HG02852 (cell line): ENCODE results near the gene CYREN.
"Not testable (repeated sequence)": the region's sequence is repeated elsewhere in the genome, so short reads cannot be mapped to it uniquely, and the experiment has no call there.

Experiments used
- ATAC-seq: cut with Tn5 transposase; IDR thresholded peaks from one replicate; pipeline ENCODE4 v1.9.1; 2021; ENCODE audit warnings: mild to moderate bottlenecking, moderate library complexity; ENCODE audit not compliant: unreplicated experiment

The CYREN gene, protein sequence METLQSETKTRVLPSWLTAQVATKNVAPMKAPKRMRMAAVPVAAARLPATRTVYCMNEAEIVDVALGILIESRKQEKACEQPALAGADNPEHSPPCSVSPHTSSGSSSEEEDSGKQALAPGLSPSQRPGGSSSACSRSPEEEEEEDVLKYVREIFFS

GRCh38 chr7:135170274-135170997 is at the start of gene CYREN:
TSS of gene CYREN (minus strand) at chr7:135170707. CDS start at chr7:135168922, 1,785 bp downstream.
- peak; percentile 67 for ATAC-seq

GRCh38 chr7:135217645-135218509 is 47.4 kb upstream of the CYREN start:
- no peak for ATAC-seq

DNA sequence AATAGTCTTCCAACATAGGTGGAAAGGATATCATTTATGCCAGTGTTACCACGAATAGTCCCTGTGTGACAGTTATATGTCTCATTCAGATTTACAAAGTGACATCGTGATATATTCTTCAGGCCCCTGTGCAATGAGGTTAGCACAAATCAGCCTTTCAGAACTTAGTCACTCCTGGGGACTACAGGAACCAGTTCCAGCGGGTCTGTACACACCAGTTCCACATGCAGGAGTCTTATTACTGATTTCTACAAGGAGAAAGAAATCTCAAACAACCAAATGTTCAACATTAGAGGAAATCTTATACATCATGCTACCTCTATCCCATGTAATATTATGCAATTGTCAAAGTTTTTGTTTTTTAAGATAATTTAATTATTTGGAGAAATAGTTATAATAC is 45.2 kb upstream of the CYREN start:
- ATAC-seq: no peak

- no peak for ATAC-seq
These were observed 44.7 kb upstream of the CYREN start for GRCh38 chr7:135215180-135215579.

DNA sequence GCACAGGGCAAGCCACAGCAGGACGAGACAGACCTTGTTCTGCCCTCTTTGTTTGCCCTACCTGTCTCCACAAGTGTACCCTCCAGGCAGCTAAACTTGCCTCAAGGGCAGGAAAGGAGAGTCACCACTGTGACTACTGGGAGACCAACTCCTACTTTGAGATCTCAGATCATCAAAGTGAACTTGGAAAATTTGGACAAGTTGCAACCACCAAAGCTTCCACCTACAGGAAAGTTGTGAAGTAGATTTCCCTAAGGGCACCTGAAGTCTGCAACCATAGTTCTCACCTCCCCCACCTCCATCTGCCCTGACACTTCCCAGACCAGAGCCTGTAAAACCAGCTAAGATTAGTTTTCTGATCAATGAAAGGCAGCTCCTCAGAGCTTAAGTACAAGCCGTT is 43.3 kb upstream of the CYREN start:
- no peak for ATAC-seq

DNA sequence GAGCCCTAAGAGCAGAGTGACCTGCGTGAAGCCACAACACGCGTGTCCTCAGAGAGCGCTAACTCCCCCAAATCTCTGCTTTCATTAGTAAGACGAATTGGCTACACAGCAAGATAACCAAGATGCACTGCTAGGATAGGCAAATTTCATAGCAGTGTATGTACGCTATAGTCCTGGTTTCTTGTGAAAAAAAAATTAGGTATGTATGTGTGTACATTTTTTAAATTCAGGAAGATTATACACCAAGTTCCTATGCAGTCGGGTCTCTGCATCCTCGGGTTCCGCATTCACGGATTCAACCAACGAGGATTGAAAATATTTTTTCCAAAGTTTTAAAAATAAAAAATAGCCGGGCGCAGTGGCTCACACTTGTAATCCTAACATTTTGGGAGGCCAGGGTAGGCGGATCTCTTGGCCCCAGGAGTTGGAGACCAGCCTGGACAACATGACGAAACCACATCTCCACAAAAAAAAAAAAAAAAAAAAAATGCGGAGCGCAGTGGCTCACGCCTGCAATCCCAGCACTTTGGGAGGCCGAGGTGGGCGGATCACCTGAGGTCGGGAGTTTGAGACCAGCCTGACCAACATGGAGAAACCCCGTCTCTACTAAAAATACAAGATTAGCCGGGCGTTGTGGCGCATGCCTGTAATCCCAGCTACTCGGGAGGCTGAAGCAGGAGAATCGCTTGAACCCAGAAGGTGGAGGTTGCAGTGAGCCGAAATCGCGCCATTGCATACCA is 41.6 kb upstream of the CYREN start:
- ATAC-seq: not testable (repeated sequence)

DNA sequence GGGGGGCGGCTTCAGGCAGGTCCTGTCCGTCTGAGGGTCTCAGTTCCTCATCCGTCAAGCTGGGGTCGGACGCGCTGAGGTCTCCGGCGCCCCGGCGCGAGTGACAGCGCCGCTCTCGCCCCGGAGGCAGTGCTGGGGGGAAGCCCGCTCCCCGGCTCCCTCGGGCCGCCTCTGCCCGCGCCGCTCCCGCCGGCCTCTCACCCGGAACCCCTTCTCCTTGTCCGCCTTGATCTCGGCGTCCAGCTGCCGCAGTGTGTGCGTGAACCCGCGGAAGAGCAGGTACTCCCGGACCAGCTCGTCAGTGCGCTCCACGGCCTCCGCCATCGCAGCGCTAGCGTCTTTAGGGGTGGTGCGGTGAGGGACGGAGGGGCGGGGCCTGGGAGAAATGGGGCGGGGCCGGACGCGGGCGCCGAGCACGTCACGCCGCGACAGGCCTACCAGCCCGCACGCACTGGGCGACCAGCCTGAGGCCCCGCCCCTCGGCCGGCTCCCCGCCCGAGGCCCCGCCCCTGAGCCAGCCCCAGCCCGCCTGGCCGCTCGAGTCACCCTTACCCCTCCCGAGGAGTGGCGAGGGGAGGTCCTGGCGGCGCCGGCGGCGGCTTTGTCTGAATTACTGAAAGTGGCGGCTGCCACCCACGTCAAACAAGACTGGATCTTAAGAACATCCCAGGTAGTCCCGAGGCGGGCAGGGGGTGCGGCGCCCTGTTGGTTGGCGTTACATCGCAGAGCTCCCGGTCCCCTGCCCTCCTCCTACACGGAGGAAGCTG is 40.9 kb upstream of the CYREN start, which contains the start of gene WDR91:
Gene WDR91 (minus strand): TSS at position 348 of the 767 bp plus-strand sequence. CDS start 24 bp downstream, at position 324.
- ATAC-seq: peak; percentile 80

DNA sequence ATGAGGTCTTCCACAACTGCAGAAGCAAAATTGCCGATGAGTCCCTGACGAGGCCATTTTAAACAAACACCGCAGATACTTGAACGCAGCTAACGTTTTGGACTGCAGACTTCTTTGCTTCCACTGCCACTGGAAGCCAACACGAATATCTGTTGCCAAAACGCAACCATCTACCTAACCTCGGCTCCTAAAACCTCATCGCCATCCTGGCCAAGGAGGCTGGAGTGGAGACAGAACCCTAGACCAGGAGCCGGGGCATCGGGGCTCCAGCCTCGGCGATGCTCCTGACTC is 40.3 kb upstream of the CYREN start:
- no peak for ATAC-seq

GRCh38 chr7:135209225-135209834 is 38.8 kb upstream of the CYREN start:
- ATAC-seq: no peak

DNA sequence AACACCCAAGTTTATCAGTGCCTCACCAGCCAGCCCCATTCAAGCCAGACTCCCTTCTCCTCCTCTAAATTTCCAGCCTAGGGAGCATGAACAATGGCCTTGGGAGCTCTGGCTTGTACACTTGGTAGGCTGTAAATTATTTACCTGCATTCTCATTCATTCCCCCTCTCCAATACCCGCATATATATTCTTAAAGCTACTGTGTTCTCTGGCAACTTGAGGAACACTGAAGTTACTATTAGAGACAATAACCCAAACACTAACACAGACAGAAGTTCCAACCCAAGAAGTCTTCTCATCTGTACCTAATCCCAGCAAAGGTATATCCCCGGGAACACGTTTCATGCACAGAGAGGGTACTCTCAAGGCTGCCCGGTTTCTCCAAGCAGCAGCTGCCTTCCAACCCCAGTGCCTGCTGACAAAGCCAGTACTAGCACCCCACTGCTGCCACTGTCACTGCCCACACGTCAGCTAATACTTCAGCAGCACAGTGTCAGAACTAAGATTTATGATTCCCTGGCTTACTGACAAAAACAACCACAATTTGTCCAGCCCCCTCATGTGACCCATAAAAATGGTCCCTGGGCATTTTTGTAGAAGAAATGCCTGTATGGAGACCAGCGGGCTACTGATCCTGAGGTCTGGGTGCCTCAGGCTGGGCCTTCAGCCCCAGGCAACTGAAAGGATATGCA is 37.7 kb upstream of the CYREN start:
- ATAC-seq: no peak

DNA sequence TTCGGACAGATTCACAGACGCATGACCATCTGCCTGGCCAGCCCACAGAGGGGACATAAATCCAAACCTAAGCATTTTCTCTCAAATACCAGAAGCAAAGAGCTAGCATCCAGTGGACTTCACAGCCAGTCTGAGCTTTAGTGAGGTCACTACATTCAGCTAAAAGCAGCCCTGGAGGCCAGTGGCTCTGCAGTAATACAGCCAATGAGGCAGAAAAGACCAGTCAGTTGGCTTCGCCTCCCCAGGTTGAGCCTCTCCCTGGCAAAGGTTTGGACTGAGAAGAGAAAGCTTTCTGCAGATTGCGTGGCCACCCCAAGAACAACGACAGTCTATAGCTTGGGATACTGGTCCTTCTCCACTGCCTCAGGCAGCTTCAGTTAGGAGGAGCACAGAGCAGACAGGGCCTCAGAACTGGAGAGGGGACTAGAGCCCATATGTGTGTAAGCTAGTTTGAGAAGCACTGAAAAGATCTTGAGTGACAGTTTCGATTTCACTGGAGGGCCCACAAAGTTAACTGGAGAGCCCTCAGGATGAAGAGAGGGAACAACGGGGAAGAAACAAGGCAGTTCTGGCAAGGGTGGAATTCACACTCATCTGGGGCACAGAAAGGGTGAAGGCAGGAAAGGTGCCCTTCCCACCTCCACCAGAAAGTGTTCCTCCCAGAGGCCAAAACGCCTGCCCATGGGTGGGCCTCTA is 37.0 kb upstream of the CYREN start:
- no peak for ATAC-seq

GRCh38 chr7:135206941-135207391 is 36.5 kb upstream of the CYREN start:
- peak; percentile 34 for ATAC-seq

DNA sequence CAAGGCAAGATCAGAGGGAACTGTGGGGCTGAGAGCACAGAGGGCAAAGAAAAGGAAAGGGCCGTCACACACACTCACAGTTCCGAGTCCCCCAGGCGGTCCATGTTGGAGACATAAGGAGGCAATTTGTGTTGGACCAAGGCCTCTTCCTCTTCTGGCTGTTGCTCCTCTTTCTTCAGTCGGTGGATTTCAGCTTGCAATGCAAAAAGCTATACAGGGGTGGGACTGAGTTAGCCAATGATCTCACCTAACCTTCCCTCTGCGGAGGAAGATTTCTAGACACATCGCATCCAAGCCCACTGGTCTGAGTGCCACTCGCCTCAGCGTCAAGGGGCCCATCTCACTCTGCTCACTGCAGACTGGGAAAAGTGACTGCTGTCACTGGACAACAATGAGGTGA is 35.3 kb upstream of the CYREN start:
- no peak for ATAC-seq

DNA sequence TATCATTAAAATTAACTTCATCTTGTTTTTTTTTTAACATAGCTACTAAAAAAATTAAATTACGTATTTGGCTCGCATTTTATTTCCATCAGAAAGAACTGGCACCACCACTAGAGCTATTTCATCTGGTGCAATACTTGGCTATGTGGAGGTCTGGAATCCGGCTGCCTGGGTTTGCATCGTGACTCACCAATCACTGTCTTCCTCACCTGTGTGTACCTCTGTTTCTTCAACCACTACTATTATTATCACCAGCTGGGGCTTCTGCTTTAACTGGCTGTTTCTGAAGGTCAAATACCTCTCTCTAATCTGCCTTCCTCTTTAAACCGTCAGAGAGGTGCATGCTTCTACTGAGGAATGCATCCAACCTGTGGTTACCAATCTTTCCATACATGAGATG is 34.4 kb upstream of the CYREN start:
- ATAC-seq: no peak

GRCh38 chr7:135204341-135204749 is 33.8 kb upstream of the CYREN start:
- no peak for ATAC-seq

DNA sequence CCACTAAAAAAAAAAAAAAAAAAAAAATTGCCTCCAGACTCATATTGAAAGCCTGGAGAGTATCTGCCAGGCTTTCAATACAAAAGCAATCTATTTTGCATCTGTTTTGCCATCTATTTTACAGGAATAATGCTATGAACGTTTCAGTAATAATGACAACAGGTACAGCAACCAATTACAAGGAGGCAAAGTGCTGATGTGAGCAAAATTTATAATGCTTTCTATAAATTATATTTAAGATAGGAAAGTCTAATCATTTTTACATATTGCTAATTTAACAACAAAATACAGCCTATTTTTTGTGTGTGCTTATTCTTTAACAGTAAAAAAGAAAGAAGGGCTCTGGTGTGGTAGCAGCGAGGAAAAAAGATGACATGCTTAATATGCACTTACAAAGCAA is 30.8 kb upstream of the CYREN start:
- ATAC-seq: no peak

GRCh38 chr7:135200821-135201331 is 30.4 kb upstream of the CYREN start:
- ATAC-seq: no peak

DNA sequence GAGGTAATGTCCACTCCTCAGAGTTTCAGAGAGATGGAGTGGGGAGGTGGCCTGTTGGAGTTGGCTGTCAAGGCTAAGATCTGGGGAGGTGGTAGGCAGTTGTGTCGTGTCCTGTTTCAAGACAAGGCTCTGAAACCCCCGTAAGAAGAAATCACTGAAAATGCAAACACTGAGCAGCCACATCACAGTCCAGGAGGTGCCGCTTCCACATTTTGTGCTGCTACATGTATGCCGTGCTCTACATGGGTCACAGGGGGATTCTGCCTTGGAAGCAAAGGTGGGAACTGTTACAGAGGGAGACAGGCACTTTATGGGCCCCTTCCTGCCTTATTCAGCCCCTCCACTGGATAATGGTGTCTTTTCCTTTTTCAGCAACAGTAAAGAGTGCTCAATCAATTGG is 28.9 kb upstream of the CYREN start:
- ATAC-seq: no peak
